Skeletal muscle tissue (tissue), 4 donors: ENCODE results near the gene AKAP12. TPM values are rescaled to one million over a fixed set of nuclear protein-coding genes. Genes with fewer than 3 reads are reported as not detected.
A peak's percentile ranks its signal among the peaks of the same experiment; 100 is the strongest.

Experiments
- H3K27ac ChIP-seq: one replicate; pipeline ENCODE4 v1.7.0; 2013; ENCODE audit warnings: mild to moderate bottlenecking, low read depth, low read length, inconsistent platforms
- H3K27me3 ChIP-seq, 3 donors: one replicate each; pipeline ENCODE4 v1.7.0; 2013; ENCODE audit warnings: low read length in 3 of 3; ENCODE audit not compliant: control insufficient read depth in 3 of 3, insufficient read depth in 3 of 3
- H3K36me3 ChIP-seq, 3 donors: one replicate each; pipeline ENCODE4 v1.7.0; 2013; ENCODE audit warnings: low read length in 3 of 3; ENCODE audit not compliant: control insufficient read depth in 3 of 3, insufficient read depth in 3 of 3
- H3K4me1 ChIP-seq, 3 donors: one replicate each; pipeline ENCODE4 v1.7.0; 2013; ENCODE audit warnings: low read length in 3 of 3, mild to moderate bottlenecking in 3 of 3; ENCODE audit not compliant: control insufficient read depth in 3 of 3, insufficient read depth in 3 of 3
- H3K4me3 ChIP-seq, 3 donors: one replicate each; pipeline ENCODE4 v1.7.0; 2013; ENCODE audit warnings: low read length in 3 of 3
- H3K9ac ChIP-seq, 3 donors: one replicate each; pipeline ENCODE4 v1.7.0; 2013; ENCODE audit warnings: low read length in 3 of 3, mild to moderate bottlenecking in 3 of 3, moderate library complexity in 2 of 3, low read depth in 1 of 3
- H3K9me3 ChIP-seq, 3 donors: one replicate each; pipeline ENCODE4 v1.7.0; 2013; ENCODE audit warnings: low read length in 3 of 3; ENCODE audit not compliant: control insufficient read depth in 3 of 3
- total RNA-seq: library from RNA; depleted of rRNA; stranded (reverse); fragments of >200 nt; gene quantifications from one replicate; pipeline ENCODE4 v1.2.3, GENCODE V29; 2014
- donor health status: Osteomylitis.

The AKAP12 gene
- total RNA-seq, 1 donor from 2014 or later, result 99.7 TPM

DNA sequence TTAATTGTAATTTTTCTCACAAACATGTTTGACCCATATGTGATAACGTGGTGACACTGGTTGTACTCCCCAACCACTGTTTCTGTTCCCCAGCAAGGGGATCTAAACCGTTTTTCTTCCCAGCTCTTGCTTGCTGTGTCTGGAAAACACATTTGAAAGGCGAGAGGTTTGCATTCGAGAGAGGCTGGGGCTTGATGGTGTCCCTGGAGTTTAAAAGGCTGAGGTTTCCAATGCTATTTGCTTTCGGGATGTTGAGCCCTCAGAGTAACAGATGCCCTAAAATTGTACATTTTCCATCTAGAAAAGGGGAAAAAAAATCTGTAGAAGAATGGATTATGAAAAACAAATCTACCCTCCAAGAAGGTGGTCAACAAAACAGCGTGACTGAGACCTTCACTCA, 35.4 kb downstream of the AKAP12 start:
- no peak overlapping the region for H3K9ac ChIP-seq
- peaks cover 0 to 4% (median 0%) of the 10 kb centered on the region in 3 donors for H3K4me1 ChIP-seq
- H3K4me3 ChIP-seq, result no peak overlapping the region
- no peaks in the 10 kb centered on the region for H3K9me3 ChIP-seq
- H3K27me3 ChIP-seq, result no peaks in the 10 kb centered on the region
- H3K27ac ChIP-seq, result no peak overlapping the region
- H3K36me3 ChIP-seq, result no peaks in the 10 kb centered on the region

DNA sequence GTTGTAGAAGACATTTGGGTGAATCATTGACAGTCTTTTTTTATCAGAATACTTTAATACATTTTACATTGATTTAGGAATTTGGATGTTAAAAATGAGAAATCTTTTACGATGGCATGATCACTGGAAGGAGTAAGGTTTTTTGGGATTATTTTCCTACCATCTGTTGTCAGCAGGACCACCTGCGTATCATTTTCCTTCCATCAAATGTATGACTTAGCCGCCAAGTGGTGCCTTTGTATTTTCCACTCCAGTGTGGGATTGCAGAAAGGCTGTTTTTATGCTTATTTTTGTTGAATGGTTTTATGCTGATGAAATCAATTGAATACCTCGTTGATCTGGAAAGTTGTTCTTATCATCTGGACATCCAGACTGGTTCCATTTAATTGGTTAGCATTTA, 35.8 kb downstream of the AKAP12 start:
- Histone ChIP-seq H3K4me1 (peaks cover 0 to 4% (median 0%) of the 10 kb centered on the region in 3 donors), H3K9me3 (no peaks in the 10 kb centered on the region), H3K4me3 (no peak overlapping the region), H3K27ac (no peak overlapping the region), H3K27me3 (no peaks in the 10 kb centered on the region), H3K9ac (no peak overlapping the region), H3K36me3 (no peaks in the 10 kb centered on the region)

DNA sequence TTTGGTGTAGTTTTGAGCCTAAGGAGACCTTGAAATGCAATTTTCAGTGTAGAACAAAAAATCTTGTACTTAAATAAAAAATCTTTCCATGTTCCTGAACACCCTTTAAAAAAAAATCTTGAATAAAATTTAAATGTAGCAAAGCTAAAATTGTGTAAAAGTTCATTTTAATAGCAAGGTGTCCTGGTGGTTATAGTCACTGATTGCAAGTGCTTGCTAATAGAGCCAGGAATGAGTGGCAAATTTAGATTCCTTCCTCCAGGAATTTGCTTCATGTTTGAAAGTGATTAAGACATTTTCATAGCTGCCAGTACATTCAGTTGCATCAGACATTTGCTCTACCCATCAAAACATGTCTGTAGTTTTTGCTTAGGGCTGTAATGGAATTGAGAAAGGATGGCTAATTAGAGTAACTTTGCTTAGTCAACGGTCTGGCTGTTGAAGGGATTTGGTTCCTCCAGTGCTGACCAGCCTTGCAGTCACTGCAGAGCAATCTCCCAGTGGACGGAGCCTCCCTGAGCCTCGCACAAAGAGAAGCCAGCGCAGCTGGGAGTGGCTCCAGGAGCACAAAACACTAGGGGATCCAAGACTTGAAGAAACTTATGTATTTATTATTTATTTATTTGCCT, 36.5 kb downstream of the AKAP12 start:
- Histone ChIP-seq H3K36me3 (no peaks in the 10 kb centered on the region), H3K9ac (no peak overlapping the region), H3K4me3 (no peak overlapping the region), H3K9me3 (no peaks in the 10 kb centered on the region), H3K27ac (no peak overlapping the region), H3K4me1 (peaks cover 0 to under 1% (median 0%) of the 10 kb centered on the region in 3 donors), H3K27me3 (no peaks in the 10 kb centered on the region)

DNA sequence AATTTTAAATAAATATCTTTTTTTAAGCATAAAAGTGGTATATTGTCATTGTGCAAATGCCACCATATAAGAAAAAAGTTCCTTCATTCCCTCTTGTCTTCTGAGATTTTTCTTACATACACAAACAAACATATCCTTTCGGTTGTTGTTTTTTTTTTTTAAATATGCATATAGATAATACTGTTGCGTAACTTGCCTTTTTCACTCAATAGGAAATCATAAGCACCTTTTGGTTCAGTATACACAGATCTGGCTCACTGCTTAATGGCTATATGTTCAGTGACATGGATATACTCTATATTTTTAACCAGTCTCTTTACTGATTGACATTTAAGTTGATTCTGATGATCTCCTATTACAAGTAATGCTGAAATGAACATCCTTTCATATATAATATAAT, 40.1 kb downstream of the AKAP12 start:
- Histone ChIP-seq H3K27me3 (no peaks in the 10 kb centered on the region), H3K4me3 (no peak overlapping the region), H3K4me1 (no peaks in the 10 kb centered on the region), H3K9ac (no peak overlapping the region), H3K36me3 (no peaks in the 10 kb centered on the region), H3K27ac (no peak overlapping the region), H3K9me3 (no peaks in the 10 kb centered on the region)

DNA sequence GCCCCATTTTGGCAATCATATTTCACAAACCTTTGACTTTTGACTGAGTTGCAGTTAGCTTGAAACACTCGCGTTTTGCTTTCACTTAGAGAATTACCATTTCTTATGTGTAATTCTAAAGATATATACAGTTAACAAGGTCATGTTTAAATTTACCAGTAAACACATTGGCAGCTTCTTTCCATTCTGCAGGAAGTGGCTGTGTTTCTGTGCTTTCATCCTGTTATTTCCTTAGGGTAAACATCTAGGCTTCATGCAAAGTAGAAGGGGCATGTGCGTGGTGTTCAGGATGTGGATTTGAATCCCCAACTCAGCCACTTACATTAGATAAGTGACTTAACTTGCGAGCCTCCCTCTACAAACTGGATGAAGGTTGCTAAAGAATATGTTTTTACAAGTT, 41.1 kb downstream of the AKAP12 start:
- Histone ChIP-seq H3K4me1 (peaks cover 0 to 2% (median 0%) of the 10 kb centered on the region in 3 donors), H3K9me3 (no peaks in the 10 kb centered on the region), H3K36me3 (no peaks in the 10 kb centered on the region), H3K27me3 (no peaks in the 10 kb centered on the region), H3K27ac (no peak overlapping the region), H3K9ac (no peak overlapping the region), H3K4me3 (no peak overlapping the region)

DNA sequence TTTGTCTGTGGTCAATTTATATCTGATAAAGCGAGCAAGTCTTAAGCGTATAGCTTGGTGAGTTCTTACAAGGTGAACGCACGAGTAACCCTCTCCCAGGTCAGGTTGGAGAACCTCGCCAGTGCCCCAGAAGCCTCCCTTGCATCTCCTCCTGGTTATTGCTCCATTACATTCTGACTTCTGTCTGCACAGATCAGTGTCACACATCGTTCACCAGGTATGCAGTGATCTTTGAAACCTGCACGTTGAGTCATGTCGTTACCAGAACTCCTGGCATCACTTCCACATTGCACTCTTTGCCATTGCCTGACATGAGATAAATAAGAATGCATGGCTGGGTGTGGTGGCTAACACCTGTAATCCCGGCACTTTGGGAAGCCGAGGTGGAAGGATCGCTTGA, 44.2 kb downstream of the AKAP12 start:
- Histone ChIP-seq H3K4me1 (peaks cover 0 to 3% (median 2%) of the 10 kb centered on the region in 3 donors), H3K27me3 (no peaks in the 10 kb centered on the region), H3K27ac (no peak overlapping the region), H3K9me3 (no peaks in the 10 kb centered on the region), H3K9ac (no peak overlapping the region), H3K4me3 (no peak overlapping the region), H3K36me3 (no peaks in the 10 kb centered on the region)

DNA sequence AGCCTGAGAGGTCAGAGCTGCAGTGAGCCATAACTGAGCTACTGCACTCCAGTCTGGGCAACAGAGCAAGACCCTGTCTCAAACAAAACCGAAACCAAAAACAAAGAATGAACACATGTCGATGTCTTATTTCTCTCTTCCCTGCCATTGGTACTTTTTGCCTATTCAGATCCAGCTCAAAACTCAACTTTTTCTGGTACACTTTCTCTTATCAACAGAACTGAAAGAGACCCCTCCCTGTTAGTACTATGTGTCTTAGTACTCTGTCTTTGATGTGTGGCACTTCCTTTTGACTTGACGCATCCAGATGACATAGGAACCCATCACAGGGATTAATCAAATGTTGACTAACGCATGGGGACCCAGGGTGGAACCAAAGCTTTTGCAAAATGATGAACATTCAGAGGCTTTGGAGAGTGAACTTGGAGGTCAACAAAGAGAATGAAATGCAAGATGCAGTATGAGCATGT, 44.8 kb downstream of the AKAP12 start:
- Histone ChIP-seq H3K4me1 (peaks cover 0 to 3% (median 2%) of the 10 kb centered on the region in 3 donors), H3K27me3 (no peaks in the 10 kb centered on the region), H3K9me3 (no peaks in the 10 kb centered on the region), H3K36me3 (no peaks in the 10 kb centered on the region), H3K27ac (peak overlapping the region; percentile 62), H3K4me3 (no peak overlapping the region), H3K9ac (peak overlapping the region in 1 of 3 donors; percentile 21)

DNA sequence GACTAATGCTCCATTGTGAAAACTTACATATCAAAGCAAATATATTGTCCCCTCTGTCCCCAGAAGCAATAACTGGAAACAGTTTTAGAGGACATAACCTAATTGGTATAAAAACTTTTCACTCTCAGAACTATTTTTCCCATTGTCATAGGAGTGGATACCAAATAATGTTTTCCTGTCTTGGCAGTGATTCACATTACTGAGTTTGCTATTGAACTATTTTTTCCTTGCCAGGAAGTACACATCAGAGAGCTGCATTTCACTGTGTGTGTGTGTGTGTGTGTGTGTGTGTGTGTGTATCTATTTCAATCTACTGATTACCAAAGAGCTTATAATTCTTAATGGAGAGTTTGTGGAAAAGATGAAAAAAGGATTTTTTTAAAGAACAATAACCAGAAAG, 45.4 kb downstream of the AKAP12 start:
- Histone ChIP-seq H3K4me3 (no peak overlapping the region), H3K9ac (no peak overlapping the region)

DNA sequence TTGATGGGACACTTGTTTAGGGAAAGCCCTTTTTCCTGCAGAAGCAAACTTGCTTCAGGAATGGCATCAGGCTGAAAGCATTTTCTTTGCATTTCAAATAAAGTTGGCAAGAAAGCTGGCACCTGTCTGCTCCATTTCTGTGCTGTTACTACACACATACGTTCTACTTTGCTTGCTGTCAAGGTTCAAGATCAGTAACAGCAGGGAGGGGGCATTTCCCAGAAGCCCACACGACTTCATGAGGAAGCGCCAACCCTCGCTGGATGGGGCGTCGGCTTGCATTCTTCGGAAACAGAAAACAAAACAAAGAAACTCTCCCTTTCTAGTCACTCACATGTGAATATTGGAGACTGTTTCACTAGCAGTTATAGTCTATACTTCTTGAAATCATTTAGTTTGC, 46.4 kb downstream of the AKAP12 start:
- Histone ChIP-seq H3K27ac (peak overlapping the region; percentile 47), H3K27me3 (no peaks in the 10 kb centered on the region), H3K4me3 (no peak overlapping the region), H3K9me3 (no peaks in the 10 kb centered on the region), H3K9ac (no peak overlapping the region), H3K4me1 (peaks cover 0 to 6% (median 2%) of the 10 kb centered on the region in 3 donors), H3K36me3 (no peaks in the 10 kb centered on the region)

More for the DNA sequence above, 45.4 kb downstream of the AKAP12 start:
- Histone ChIP-seq H3K36me3 (no peaks in the 10 kb centered on the region), H3K4me1 (peaks cover 0 to 3% (median 2%) of the 10 kb centered on the region in 3 donors), H3K27ac (peak overlapping the region; percentile 62), H3K27me3 (no peaks in the 10 kb centered on the region), H3K9me3 (no peaks in the 10 kb centered on the region)

DNA sequence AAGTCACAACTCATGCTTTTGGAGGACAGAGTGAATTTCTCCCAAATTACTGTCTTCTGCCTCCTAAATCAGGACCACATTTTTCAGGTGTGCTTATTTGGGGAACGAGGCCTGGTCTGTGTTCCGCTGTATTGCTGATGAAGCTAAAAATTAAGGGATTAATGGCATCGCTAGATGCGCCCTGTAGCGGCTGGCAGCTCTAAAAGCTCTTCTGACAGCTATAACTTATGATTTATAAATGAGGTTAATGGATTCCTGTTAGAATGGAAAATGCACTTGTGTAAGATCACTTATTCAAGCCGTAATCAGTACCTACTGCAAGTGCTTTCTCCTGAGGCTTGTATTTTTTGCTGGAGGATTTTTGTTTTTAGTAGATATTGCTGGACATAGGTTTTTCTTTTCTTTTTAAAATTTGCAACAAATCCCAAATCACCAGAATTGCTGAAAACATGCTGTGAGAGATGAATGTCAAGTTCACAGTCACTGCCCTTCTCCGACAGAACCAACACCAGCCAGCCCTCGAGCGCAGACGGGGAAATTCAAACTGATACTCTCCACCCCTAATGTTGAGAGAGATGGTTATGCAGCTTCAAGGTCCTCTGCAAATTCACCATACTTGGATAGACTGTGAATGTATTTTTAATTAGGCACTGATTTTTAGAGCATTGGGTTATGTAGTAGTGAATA, 49.1 kb downstream of the AKAP12 start:
- Histone ChIP-seq H3K9me3 (no peaks in the 10 kb centered on the region), H3K27ac (no peak overlapping the region)

More for the DNA sequence above, 49.1 kb downstream of the AKAP12 start:
- no peaks in the 10 kb centered on the region for H3K27me3 ChIP-seq
- H3K4me3 ChIP-seq, result no peak overlapping the region
- H3K9ac ChIP-seq, result no peak overlapping the region
- no peaks in the 10 kb centered on the region for H3K36me3 ChIP-seq
- peaks cover 0 to 12% (median 8%) of the 10 kb centered on the region in 3 donors for H3K4me1 ChIP-seq
